Measurements from ENCODE around the gene WRAP73.

WRAP73 gene

GRCh38 chr1:3676581-3677470, 26.9 kb upstream of the WRAP73 start:
- Mint-ChIP-seq H3K27ac (no peak overlapping the region), H3K9me3 (no peaks in the 10 kb centered on the region), H3K4me3 (no peak overlapping the region), H3K4me1 (peaks cover 7% of the 10 kb centered on the region), H3K36me3 (ENCODE audit: low read depth) (no peaks in the 10 kb centered on the region), H3K27me3 (ENCODE audit: low read depth) (peaks cover 52% of the 10 kb centered on the region)
- TF ChIP-seq CTCF (IDR thresholded peaks at IDR 0.05; ENCODE audit: unreplicated experiment in 3 of 3), result no peak

GRCh38 chr1:3675436-3675835, 25.5 kb upstream of the WRAP73 start:
- Mint-ChIP-seq H3K27me3 (ENCODE audit: low read depth) (peaks cover 61% of the 10 kb centered on the region), H3K4me3 (no peak overlapping the region), H3K36me3 (ENCODE audit: low read depth) (no peaks in the 10 kb centered on the region), H3K4me1 (peaks cover 7% of the 10 kb centered on the region), H3K27ac (no peak overlapping the region), H3K9me3 (no peaks in the 10 kb centered on the region)
- no peak for TF ChIP-seq CTCF (IDR thresholded peaks at IDR 0.05; ENCODE audit: unreplicated experiment in 3 of 3)

GRCh38 chr1:3674100-3675094, 24.5 kb upstream of the WRAP73 start:
- no peak overlapping the region for H3K27ac Mint-ChIP-seq
- no peaks in the 10 kb centered on the region for H3K9me3 Mint-ChIP-seq
- no peaks in the 10 kb centered on the region for H3K36me3 Mint-ChIP-seq (ENCODE audit: low read depth)
- peaks cover 60% of the 10 kb centered on the region for H3K27me3 Mint-ChIP-seq (ENCODE audit: low read depth)
- H3K4me1 Mint-ChIP-seq, result peaks cover 7% of the 10 kb centered on the region
- H3K4me3 Mint-ChIP-seq, result no peak overlapping the region
- TF ChIP-seq CTCF (IDR thresholded peaks at IDR 0.05; ENCODE audit: unreplicated experiment in 3 of 3), result no peak

GRCh38 chr1:3673381-3674099, 23.6 kb upstream of the WRAP73 start:
- Mint-ChIP-seq H3K4me1 (peaks cover 8% of the 10 kb centered on the region), H3K9me3 (no peaks in the 10 kb centered on the region), H3K4me3 (no peak overlapping the region), H3K27ac (peak overlapping the region in 1 of 3 experiments; percentile 12), H3K36me3 (ENCODE audit: low read depth) (no peaks in the 10 kb centered on the region), H3K27me3 (ENCODE audit: low read depth) (peaks cover 57% of the 10 kb centered on the region)
- TF ChIP-seq CTCF (IDR thresholded peaks at IDR 0.05; ENCODE audit: unreplicated experiment in 3 of 3), result no peak

- TF ChIP-seq CTCF (IDR thresholded peaks at IDR 0.05; ENCODE audit: unreplicated experiment in 3 of 3), result no peak
- Mint-ChIP-seq H3K27ac (no peak overlapping the region), H3K4me1 (peaks cover 14% of the 10 kb centered on the region), H3K36me3 (ENCODE audit: low read depth) (no peaks in the 10 kb centered on the region), H3K9me3 (no peaks in the 10 kb centered on the region), H3K27me3 (ENCODE audit: low read depth) (peaks cover 58% of the 10 kb centered on the region), H3K4me3 (no peak overlapping the region)
Measured at GRCh38 chr1:3672971-3673361, 23.1 kb upstream of the WRAP73 start.
